GM21515 (cell line): ENCODE data around the gene PRM2.
"Not testable (repeated sequence)": the region's sequence is repeated elsewhere in the genome, so short reads cannot be mapped to it uniquely, and the experiment has no call there.

Source experiments
- ATAC-seq: cut with Tn5 transposase; IDR thresholded peaks from one replicate; pipeline ENCODE4 v1.9.1; 2021; ENCODE audit not compliant: unreplicated experiment

Gene PRM2

GRCh38 chr16:11290102-11290893, 14.0 kb upstream of the PRM2 start:
- no peak for ATAC-seq

- not testable (repeated sequence) for ATAC-seq
Observed at GRCh38 chr16:11289696-11290095, 13.4 kb upstream of the PRM2 start.

- ATAC-seq = no peak
Observed at GRCh38 chr16:11289202-11289601, 12.9 kb upstream of the PRM2 start.

GRCh38 chr16:11285842-11286241, 9.6 kb upstream of the PRM2 start:
- no peak for ATAC-seq

- ATAC-seq = no peak
Observed at GRCh38 chr16:11283820-11284248, 7.6 kb upstream of the PRM2 start.

- ATAC-seq = no peak
Observed at GRCh38 chr16:11280616-11281522, 4.6 kb upstream of the PRM2 start, which contains the start of gene PRM1. PRM1 (minus strand) TSS chr16:11281330; CDS start chr16:11281238, 92 bp downstream.

- ATAC-seq = no peak
Observed at GRCh38 chr16:11278681-11279628, 2.7 kb upstream of the PRM2 start.

- ATAC-seq = no peak
Observed at GRCh38 chr16:11277607-11278337, 1.5 kb upstream of the PRM2 start.

GRCh38 chr16:11276896-11277593, 765 bp upstream of the PRM2 start:
- ATAC-seq = no peak

- ATAC-seq = no peak
Observed at GRCh38 chr16:11274964-11275363, 1.3 kb downstream of the PRM2 start.

- ATAC-seq = no peak
Observed at GRCh38 chr16:11273721-11274324, 2.5 kb downstream of the PRM2 start.

- no peak for ATAC-seq
Observed at GRCh38 chr16:11272921-11273720, 3.2 kb downstream of the PRM2 start, which contains the start of gene PRM3. PRM3 (minus strand) TSS chr16:11273629; CDS start chr16:11273595, 34 bp downstream.

- ATAC-seq = no peak
Observed at GRCh38 chr16:11272484-11272883, 3.8 kb downstream of the PRM2 start.

GRCh38 chr16:11271610-11272009, 4.7 kb downstream of the PRM2 start:
- ATAC-seq = no peak

GRCh38 chr16:11270602-11271162, 5.6 kb downstream of the PRM2 start:
- no peak for ATAC-seq

- no peak for ATAC-seq
Observed at GRCh38 chr16:11268921-11269375, 7.3 kb downstream of the PRM2 start, which contains the start of gene TNP2. TNP2 (minus strand) TSS chr16:11269325; CDS start chr16:11269262, 63 bp downstream.

GRCh38 chr16:11265124-11265523, 11.2 kb downstream of the PRM2 start:
- no peak for ATAC-seq
